GM10266 (cell line): ENCODE measurements around the gene TTC28.

Experiments used
- DNase-seq: peaks from one replicate; pipeline ENCODE4 v3.0.0; 2012; ENCODE audit errors: extremely low spot score
- TF ChIP-seq, protein P1 (sequence below): IDR thresholded peaks from 2 replicates; pipeline ENCODE4 v1.5.1; 2012; ENCODE audit warnings: mild to moderate bottlenecking, low read depth; ENCODE audit not compliant: control insufficient read depth, insufficient read depth; ENCODE audit errors: missing control alignments

The TTC28 gene

DNA sequence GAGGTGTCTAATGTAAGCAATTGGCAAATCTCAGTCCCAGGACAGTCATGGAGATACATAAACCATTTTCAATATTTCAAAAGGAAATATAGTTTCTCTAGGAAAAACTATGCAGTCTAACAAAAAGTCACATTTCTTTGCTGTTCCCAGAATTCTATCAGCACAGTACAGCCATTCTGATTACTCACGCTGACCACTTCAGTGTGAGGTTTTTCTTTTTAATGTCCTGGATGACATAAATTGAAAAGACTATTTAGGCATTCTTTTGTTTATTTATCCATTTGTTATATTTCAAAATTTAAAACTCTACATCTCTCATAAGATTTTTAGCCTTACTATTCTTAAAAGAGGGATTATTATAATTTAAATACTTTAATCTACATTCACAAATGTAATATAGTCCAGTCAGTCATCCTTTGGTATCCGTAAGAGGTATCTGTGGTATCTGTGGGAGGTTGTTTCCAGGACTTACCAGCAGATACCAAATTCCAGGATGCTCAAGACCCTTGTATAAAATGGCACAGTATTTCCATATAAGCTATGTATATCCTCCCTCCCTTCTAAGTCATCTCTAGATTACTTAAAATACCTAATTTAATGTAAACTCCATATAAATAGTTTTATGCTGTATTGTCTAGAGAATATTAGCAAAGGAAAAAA is 429.5 kb downstream of the TTC28 start:
- TF ChIP-seq, protein P1, sequence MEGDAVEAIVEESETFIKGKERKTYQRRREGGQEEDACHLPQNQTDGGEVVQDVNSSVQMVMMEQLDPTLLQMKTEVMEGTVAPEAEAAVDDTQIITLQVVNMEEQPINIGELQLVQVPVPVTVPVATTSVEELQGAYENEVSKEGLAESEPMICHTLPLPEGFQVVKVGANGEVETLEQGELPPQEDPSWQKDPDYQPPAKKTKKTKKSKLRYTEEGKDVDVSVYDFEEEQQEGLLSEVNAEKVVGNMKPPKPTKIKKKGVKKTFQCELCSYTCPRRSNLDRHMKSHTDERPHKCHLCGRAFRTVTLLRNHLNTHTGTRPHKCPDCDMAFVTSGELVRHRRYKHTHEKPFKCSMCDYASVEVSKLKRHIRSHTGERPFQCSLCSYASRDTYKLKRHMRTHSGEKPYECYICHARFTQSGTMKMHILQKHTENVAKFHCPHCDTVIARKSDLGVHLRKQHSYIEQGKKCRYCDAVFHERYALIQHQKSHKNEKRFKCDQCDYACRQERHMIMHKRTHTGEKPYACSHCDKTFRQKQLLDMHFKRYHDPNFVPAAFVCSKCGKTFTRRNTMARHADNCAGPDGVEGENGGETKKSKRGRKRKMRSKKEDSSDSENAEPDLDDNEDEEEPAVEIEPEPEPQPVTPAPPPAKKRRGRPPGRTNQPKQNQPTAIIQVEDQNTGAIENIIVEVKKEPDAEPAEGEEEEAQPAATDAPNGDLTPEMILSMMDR = no peak
- DNase-seq = no peak

- DNase-seq = no peak
- TF ChIP-seq, protein P1 = no peak
Measured at GRCh38 chr22:28249402-28249801, 430.2 kb downstream of the TTC28 start.

DNA sequence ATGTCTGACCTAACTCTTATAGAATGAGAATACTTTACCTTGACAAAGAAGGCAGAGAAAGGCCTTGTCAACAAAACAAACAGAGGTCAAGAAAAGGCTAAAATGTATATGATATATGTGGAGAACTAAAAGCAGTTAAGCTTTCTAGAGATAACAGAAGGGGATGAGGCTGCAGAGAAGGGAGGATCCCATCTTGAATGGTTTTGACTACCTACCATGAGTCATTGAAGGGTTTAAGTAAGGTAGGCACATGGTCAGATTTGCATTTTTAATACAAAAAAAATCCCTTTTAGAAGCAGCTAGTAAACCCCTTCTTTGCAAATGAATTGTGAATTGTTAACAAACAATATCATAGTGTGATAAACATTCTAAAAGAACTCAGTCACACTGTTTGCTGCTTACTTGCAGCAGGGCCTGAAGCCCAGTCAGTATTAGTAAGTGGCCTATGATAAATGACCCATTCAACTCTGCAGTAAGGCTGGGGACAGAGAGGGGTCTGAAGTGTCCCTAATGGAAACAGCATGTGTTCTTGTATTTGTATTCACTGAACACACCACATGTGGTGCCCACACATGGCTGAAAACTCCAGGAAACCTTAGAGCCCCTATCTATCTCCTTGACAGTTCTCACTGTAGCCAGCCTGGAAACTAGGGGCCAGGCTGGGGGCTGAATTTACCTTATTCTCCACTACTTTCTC is 431.8 kb downstream of the TTC28 start:
- TF ChIP-seq, protein P1 = no peak
- DNase-seq = no peak

DNA sequence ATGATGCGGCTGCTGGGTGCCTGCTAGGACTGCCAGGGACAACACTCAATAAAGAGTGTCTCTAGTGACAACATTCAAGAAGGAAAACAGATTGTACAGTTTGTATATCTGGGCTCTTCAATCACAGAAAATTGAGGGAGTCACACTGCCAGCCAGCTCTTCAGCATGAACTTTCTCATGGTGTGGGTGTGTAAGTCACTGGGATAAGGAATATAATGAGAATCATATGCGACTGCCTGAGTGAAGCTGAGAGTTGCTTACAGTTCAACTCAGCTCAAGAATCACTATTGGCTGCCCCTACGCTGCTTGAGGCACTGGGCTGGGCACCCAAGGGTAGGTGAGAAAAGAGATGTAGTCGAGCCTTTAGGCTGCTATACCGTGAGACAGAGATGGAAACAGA is 432.5 kb downstream of the TTC28 start:
- DNase-seq = no peak
- TF ChIP-seq, protein P1 = no peak

GRCh38 chr22:28246397-28246796 is 433.2 kb downstream of the TTC28 start:
- TF ChIP-seq, protein P1 = no peak
- DNase-seq = no peak

DNA sequence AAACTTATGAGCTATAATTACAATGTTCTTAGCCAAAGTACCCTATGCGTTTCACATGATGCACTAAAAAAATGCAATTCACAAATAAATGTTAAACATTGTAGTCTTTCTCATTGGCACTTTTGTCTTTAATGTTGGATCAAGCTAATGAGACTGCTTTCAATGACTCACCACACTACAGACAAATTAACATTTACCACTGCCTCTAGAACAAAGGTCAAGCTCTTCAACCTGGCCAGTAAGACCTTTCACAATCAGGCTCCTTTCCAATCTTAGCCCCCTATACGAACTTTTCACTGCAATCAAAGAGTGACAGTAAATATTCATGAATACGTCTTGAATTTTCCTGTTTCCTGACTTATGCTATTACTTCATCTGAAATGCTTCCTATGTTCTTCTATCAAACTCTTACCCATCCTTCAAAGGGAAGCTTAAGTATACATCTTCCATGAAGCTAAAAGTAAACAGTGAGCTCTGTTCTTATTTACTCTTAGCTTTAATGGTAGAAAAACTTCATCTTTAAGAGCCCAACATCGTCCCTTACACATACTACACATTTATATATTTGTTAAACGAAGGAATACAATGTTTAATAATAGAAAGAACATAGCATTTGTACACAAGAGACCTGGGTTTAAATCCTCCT is 433.9 kb downstream of the TTC28 start:
- DNase-seq = no peak
- TF ChIP-seq, protein P1 = no peak

- TF ChIP-seq, protein P1 = no peak
- DNase-seq = no peak
Measured at GRCh38 chr22:28244757-28245156, 434.9 kb downstream of the TTC28 start.
